GM12874 (cell line): ENCODE data around the gene MROH7.

Source experiments
- CTCF ChIP-seq: IDR thresholded peaks from 2 replicates; pipeline ENCODE4 v1.5.1; 2011; ENCODE audit warnings: low read depth, mild to moderate bottlenecking, control low read depth, low read length, moderate library complexity; ENCODE audit not compliant: insufficient read depth

MROH7 gene

GRCh38 chr1:54606990-54607325 is 34.6 kb upstream of the MROH7 start:
- TF ChIP-seq CTCF: no peak

- TF ChIP-seq CTCF: no peak
These were observed 33.6 kb upstream of the MROH7 start for GRCh38 chr1:54607821-54608565.

- no peak for TF ChIP-seq CTCF
These were observed 32.9 kb upstream of the MROH7 start for GRCh38 chr1:54608566-54609230.

- TF ChIP-seq CTCF: no peak
These were observed 32.2 kb upstream of the MROH7 start for GRCh38 chr1:54609301-54609921.

GRCh38 chr1:54610048-54610447 is 31.5 kb upstream of the MROH7 start:
- no peak for TF ChIP-seq CTCF

GRCh38 chr1:54610601-54611580 is 30.7 kb upstream of the MROH7 start:
- TF ChIP-seq CTCF: no peak

- no peak for TF ChIP-seq CTCF
These were observed 30.0 kb upstream of the MROH7 start for GRCh38 chr1:54611621-54612020.
